Measurements from ENCODE around the gene COL23A1. TPM values are rescaled to one million over a fixed set of nuclear protein-coding genes. Genes with fewer than 3 reads are reported as not detected.
"Not testable (repeated sequence)": the region's sequence is repeated elsewhere in the genome, so short reads cannot be mapped to it uniquely, and the experiment has no call there.

COL23A1 gene
- total RNA-seq, 1 donor from 2014 or later, result 0.12 TPM

DNA sequence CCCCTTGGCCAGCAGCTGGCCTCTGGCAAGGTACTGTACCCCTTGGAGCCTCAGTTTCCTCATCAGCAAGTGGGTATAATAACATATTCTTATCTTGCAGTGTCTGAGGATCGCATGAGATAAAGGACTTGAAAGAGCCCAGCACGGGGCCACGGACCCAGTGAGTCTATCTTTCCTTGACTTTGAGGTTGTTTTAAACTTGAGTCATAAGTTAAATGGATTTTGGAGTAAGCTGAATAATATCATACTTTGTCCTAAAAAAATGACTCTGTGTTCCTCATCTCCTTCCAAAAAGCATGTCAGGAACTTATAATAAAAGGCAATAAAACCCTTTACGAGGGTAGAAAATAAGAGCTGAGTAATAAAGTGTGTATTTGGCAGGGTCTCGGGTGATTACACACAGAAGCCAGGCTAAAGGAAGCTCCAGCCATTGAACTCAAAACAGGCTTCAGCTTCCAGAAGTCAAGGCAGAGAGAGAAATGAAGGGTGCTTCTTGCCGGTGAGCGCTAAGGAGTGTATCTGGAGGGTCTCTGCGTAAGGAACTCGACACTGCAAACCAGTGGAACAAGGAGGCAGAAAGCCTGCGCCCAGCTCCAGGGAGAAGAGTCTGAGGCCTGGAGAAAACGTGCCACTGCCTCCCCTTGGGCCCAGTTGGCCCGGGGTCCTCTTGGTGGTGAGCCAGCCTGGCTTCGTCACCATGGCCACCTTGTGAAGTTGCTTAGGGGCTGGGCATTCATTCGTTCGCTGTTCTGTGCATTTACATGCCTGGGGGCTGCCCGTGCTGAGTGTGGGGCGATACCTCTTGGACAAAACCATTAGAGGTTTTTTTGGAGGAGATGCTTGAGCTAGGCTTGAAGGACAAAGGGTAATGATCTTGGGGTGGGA, 285.2 kb downstream of the COL23A1 start:
- no peak overlapping the region for H3K4me3 Mint-ChIP-seq (ENCODE audit: unreplicated experiment)
- H3K36me3 Mint-ChIP-seq (ENCODE audit: low read depth), result no peaks in the 10 kb centered on the region
- no peak for TF ChIP-seq CTCF (IDR thresholded peaks at IDR 0.05)
- no peak overlapping the region for H3K27ac Mint-ChIP-seq (ENCODE audit: unreplicated experiment)
- peaks cover 9% of the 10 kb centered on the region for H3K27me3 Mint-ChIP-seq (ENCODE audit: low read depth)
- peaks cover 3% of the 10 kb centered on the region for H3K9me3 Mint-ChIP-seq (ENCODE audit: low read depth)
- peak; percentile 37 for DNase-seq (ENCODE audit: low spot score)
- H3K4me1 Mint-ChIP-seq (ENCODE audit: low read depth), result no peaks in the 10 kb centered on the region

DNA sequence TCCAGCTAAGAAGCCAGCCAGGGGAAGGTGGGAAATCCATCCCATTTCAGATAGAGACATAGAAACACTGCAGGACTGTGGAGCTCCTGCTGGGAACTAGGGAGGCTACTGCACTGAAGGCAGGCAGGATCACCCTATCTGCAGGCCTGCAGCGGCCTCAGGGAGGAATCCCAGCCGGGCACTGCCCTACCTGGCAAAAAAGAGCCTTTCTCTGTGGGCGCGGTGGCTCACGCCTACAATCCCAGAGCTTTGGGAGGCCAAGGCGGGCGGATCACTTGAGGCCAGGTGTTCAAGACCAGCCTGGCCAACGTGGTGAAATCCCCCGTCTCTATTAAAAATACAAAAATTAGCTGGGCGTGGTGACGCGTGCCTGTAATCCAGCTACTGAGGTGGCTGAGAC, 286.2 kb downstream of the COL23A1 start:
- H3K27me3 Mint-ChIP-seq (ENCODE audit: low read depth), result peaks cover 9% of the 10 kb centered on the region
- TF ChIP-seq CTCF (IDR thresholded peaks at IDR 0.05), result no peak
- H3K4me3 Mint-ChIP-seq (ENCODE audit: unreplicated experiment), result no peak overlapping the region
- DNase-seq (ENCODE audit: low spot score), result peak; percentile 56
- peaks cover 3% of the 10 kb centered on the region for H3K9me3 Mint-ChIP-seq (ENCODE audit: low read depth)
- H3K36me3 Mint-ChIP-seq (ENCODE audit: low read depth), result no peaks in the 10 kb centered on the region
- no peaks in the 10 kb centered on the region for H3K4me1 Mint-ChIP-seq (ENCODE audit: low read depth)
- no peak overlapping the region for H3K27ac Mint-ChIP-seq (ENCODE audit: unreplicated experiment)

DNA sequence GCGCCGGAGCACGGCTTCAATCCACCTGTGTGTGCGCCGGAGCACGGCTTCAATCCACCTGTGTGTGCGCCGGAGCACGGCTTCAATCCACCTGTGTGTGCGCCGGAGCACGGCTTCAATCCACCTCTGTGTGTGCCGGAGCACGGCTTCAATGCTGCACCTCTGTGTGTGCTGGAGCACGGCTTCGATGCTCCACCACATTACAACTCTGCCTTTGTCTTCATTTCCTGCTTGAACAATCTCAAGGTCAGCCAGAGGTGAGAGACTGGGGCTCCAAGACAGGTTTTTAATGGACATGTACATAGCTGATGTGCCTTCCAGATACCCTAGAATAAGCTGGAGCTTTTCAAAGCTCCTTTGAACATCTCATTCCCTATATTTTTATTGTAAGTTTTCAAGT, 287.9 kb downstream of the COL23A1 start:
- H3K4me3 Mint-ChIP-seq (ENCODE audit: unreplicated experiment); H3K27ac Mint-ChIP-seq (ENCODE audit: unreplicated experiment); H3K4me1 Mint-ChIP-seq (ENCODE audit: low read depth); H3K36me3 Mint-ChIP-seq (ENCODE audit: low read depth); H3K9me3 Mint-ChIP-seq (ENCODE audit: low read depth); DNase-seq (ENCODE audit: low spot score); H3K27me3 Mint-ChIP-seq (ENCODE audit: low read depth): not testable (repeated sequence)

DNA sequence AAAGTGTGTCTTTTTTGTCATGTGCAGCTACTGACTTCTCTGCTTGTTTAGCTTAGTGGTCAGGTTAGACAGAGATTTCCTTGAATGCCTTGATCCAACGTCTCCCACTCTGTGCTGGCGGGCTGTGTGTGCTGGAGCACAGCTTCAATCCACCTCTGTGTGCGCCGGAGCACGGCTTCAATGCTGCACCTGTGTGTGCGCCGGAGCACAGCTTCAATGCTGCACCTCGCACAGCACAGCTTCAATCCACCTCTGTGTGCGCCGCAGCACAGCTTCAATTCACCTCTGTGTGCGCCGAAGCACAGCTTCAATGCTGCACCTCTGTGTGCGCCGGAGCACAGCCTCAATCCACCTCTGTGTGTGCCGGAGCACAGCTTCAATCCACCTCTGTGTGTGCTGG, 288.6 kb downstream of the COL23A1 start:
- Mint-ChIP-seq H3K27ac (ENCODE audit: unreplicated experiment) (no peak overlapping the region), H3K9me3 (ENCODE audit: low read depth) (peaks cover 3% of the 10 kb centered on the region)

DNA sequence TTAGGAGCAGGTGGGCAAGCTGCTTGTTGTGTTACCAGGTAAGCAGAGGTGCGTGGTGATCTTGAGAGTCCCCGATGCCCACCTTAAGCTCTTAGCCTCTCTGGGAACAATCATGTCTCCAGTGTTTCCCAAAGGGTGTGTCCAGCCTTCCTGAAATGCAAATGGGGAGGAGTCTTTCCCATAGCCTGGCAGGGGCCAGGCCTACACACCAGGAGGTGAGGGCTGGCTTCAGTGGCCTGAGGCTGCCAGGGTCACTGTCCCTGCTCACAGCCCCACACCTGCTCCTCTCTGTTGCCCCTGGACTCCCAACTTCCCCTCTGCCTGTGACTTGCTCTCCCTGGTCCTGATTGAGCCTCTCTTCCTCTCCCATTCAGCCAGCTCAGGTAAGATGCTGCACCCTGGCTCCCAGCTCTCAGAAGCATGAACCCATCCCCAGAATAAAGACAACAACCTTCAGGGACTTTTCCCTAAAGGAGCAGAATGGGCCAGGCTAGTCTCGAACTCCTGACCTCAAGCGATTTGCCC, 291.8 kb downstream of the COL23A1 start:
- Mint-ChIP-seq H3K27me3 (ENCODE audit: low read depth) (peaks cover 4% of the 10 kb centered on the region), H3K4me1 (ENCODE audit: low read depth) (no peaks in the 10 kb centered on the region), H3K9me3 (ENCODE audit: low read depth) (peaks cover 3% of the 10 kb centered on the region), H3K36me3 (ENCODE audit: low read depth) (no peaks in the 10 kb centered on the region), H3K27ac (ENCODE audit: unreplicated experiment) (no peak overlapping the region), H3K4me3 (ENCODE audit: unreplicated experiment) (no peak overlapping the region)
- TF ChIP-seq CTCF (IDR thresholded peaks at IDR 0.05), result no peak
- peak; percentile 46 for DNase-seq (ENCODE audit: low spot score)

More for the DNA sequence above, 288.6 kb downstream of the COL23A1 start:
- H3K4me3 Mint-ChIP-seq (ENCODE audit: unreplicated experiment), result no peak overlapping the region
- peak; percentile 72 for DNase-seq (ENCODE audit: low spot score)
- H3K4me1 Mint-ChIP-seq (ENCODE audit: low read depth), result no peaks in the 10 kb centered on the region
- TF ChIP-seq CTCF (IDR thresholded peaks at IDR 0.05), result no peak
- H3K27me3 Mint-ChIP-seq (ENCODE audit: low read depth), result peaks cover 9% of the 10 kb centered on the region
- H3K36me3 Mint-ChIP-seq (ENCODE audit: low read depth), result no peaks in the 10 kb centered on the region

Data from chondrocyte (in vitro differentiated cells).